Measurements from ENCODE around the gene CDH4. TPM values are rescaled to one million over a fixed set of nuclear protein-coding genes. Genes with fewer than 3 reads are reported as not detected.

Gene CDH4
- total RNA-seq, 2 experiments from 2014 or later, result not detected

DNA sequence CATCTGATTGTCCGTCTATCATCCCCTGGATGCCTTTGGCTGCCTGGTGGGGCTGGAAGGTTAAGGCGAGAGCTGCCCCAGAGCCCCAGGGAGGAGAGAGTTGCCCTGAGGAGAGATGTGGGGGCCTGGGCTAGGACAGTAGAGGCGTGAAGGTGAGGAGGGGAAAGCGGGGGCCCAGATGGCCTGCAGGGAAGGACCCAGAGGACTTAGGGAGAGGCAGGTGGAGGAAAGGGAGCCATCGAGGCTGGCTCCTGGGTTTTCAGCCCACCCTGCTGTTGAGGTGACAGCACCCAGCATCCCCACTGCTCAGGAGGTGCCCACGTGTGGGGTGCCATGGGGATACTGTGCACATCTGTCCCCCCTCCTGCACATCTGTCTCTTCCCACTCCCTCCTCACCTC is 539.9 kb downstream of the CDH4 start:
- H3K27ac ChIP-seq (ENCODE audit: low read depth, low read length, poor library complexity, severe bottlenecking), result no peak overlapping the region
- ChIA-PET POLR2A (no interaction called here), CTCF (ENCODE audit: unreplicated experiment) (no interaction called here)
- TF ChIP-seq, protein P1, sequence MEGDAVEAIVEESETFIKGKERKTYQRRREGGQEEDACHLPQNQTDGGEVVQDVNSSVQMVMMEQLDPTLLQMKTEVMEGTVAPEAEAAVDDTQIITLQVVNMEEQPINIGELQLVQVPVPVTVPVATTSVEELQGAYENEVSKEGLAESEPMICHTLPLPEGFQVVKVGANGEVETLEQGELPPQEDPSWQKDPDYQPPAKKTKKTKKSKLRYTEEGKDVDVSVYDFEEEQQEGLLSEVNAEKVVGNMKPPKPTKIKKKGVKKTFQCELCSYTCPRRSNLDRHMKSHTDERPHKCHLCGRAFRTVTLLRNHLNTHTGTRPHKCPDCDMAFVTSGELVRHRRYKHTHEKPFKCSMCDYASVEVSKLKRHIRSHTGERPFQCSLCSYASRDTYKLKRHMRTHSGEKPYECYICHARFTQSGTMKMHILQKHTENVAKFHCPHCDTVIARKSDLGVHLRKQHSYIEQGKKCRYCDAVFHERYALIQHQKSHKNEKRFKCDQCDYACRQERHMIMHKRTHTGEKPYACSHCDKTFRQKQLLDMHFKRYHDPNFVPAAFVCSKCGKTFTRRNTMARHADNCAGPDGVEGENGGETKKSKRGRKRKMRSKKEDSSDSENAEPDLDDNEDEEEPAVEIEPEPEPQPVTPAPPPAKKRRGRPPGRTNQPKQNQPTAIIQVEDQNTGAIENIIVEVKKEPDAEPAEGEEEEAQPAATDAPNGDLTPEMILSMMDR (conservative IDR thresholded peaks at IDR 0.05; ENCODE audit: low read length), result no peak
- TF ChIP-seq EZH2phosphoT487 (IDR thresholded peaks at IDR 0.05; ENCODE audit: borderline replicate concordance, low read depth, low read length), result no peak
- H3K9me3 ChIP-seq (ENCODE audit: low read length), result no peaks in the 10 kb centered on the region
- no peaks in the 10 kb centered on the region for H3K36me3 ChIP-seq (ENCODE audit: insufficient read depth, low read length)
- no peaks in the 10 kb centered on the region for H4K20me1 ChIP-seq (ENCODE audit: insufficient read depth, low read length)
- H2AFZ ChIP-seq (ENCODE audit: low read length), result no peak overlapping the region
- no peaks in the 10 kb centered on the region for H3K9me2 ChIP-seq (ENCODE audit: insufficient read depth, low read length)
- H3K79me2 ChIP-seq (ENCODE audit: insufficient read depth, low read depth, low read length), result no peaks in the 10 kb centered on the region
- H3K4me1 ChIP-seq (ENCODE audit: insufficient read depth, low read length, poor library complexity, severe bottlenecking), result peaks cover 3% of the 10 kb centered on the region
- H3K4me3 ChIP-seq (ENCODE audit: low read depth, low read length, poor library complexity, severe bottlenecking), result no peak overlapping the region
- no peak for DNase-seq (ENCODE audit: low spot score)
- intact Hi-C loops (cut with micrococcal nuclease; ENCODE audit: unreplicated experiment), result no loop called here
- no peak overlapping the region for H3K4me2 ChIP-seq (ENCODE audit: low read length)
- BruUV-seq (replicated peaks), result no TSS peak

DNA sequence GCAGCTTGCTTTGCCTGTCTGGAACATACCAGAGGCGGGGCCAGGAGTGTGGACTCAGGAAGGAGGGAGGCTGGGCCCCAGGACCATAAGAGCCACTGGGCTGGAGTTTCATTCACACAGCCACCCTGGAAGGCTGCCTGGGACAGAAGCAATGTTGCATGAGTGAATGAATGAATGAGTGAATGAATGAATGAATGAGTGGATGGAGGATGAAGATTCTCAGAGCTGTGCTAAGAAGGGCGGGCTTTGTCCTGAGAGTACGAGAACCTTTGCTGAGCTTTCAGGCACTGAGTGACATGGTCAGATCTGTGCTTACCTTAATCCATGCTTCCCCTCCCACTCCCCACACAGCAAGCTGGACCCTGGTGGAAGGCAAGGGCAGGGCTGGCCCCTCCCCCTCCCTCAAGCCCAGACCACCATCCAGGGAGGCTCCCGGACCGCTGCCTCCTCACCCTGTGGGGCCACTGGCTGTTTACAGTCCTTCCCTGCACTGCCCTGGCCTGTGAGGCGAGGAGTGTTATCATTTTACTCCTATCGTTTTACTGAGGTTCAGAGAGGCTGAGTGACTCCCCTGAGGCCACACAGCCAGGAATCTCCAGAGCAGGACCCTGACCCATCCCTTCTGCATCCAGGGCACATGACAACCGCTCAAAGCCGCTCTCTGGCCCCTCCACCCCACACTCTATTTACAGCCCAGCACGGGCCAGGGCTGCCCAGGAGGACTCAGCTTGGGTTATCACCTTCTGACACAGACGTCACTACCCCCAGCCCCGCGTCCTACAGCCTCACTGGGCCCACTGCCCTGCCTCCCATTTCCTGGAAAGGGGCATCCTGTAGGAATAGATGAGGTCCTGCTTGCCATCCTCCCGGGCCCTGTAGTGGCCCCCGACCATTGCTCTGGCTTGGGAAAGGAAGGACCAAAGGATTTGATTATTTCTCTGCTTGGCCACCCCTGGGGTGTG is 543.9 kb downstream of the CDH4 start:
- H3K4me3 ChIP-seq (ENCODE audit: low read depth, low read length, poor library complexity, severe bottlenecking), result no peak overlapping the region
- TF ChIP-seq, protein P1 (conservative IDR thresholded peaks at IDR 0.05; ENCODE audit: low read length), result no peak
- no peak for TF ChIP-seq EZH2phosphoT487 (IDR thresholded peaks at IDR 0.05; ENCODE audit: borderline replicate concordance, low read depth, low read length)
- ChIA-PET CTCF (ENCODE audit: unreplicated experiment) (no interaction called here), POLR2A (no interaction called here)
- peaks cover 5% of the 10 kb centered on the region for H3K4me1 ChIP-seq (ENCODE audit: insufficient read depth, low read length, poor library complexity, severe bottlenecking)
- no peak for DNase-seq (ENCODE audit: low spot score)
- H2AFZ ChIP-seq (ENCODE audit: low read length), result no peak overlapping the region
- no peaks in the 10 kb centered on the region for H3K79me2 ChIP-seq (ENCODE audit: insufficient read depth, low read depth, low read length)
- no peaks in the 10 kb centered on the region for H4K20me1 ChIP-seq (ENCODE audit: insufficient read depth, low read length)
- BruUV-seq (replicated peaks), result no TSS peak
- no peaks in the 10 kb centered on the region for H3K9me2 ChIP-seq (ENCODE audit: insufficient read depth, low read length)
- intact Hi-C loops (cut with micrococcal nuclease; ENCODE audit: unreplicated experiment), result no loop called here
- H3K9me3 ChIP-seq (ENCODE audit: low read length), result no peaks in the 10 kb centered on the region
- H3K4me2 ChIP-seq (ENCODE audit: low read length), result no peak overlapping the region
- no peak overlapping the region for H3K27ac ChIP-seq (ENCODE audit: low read depth, low read length, poor library complexity, severe bottlenecking)
- no peaks in the 10 kb centered on the region for H3K36me3 ChIP-seq (ENCODE audit: insufficient read depth, low read length)

DNA sequence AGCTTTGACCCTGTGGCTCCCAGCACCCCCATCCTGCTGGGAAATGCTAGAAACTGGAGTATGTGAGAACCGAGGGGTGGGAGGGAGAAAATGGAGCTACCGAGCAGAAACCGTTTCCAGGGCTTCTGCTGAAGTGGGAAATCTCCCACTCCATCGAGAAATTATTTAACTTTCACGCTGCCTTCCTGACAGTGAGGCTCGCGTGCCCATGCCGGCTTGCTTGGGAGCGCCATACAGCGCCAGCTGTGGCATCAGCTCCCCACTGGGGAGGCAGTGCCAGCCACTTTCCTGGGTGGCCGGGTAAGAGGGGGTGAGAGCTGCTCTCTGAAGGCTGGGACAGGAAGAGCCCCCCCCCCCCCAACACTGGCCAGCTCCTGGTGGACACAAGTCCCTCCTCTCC is 544.7 kb downstream of the CDH4 start:
- no peaks in the 10 kb centered on the region for H3K79me2 ChIP-seq (ENCODE audit: insufficient read depth, low read depth, low read length)
- POLR2A ChIA-PET, result no interaction called here
- H3K9me2 ChIP-seq (ENCODE audit: insufficient read depth, low read length), result no peaks in the 10 kb centered on the region
- intact Hi-C loops (cut with micrococcal nuclease; ENCODE audit: unreplicated experiment), result no loop called here
- TF ChIP-seq, protein P1 (conservative IDR thresholded peaks at IDR 0.05; ENCODE audit: low read length), result no peak
- TF ChIP-seq EZH2phosphoT487 (IDR thresholded peaks at IDR 0.05; ENCODE audit: borderline replicate concordance, low read depth, low read length), result no peak
- H3K4me2 ChIP-seq (ENCODE audit: low read length), result no peak overlapping the region
- no peaks in the 10 kb centered on the region for H4K20me1 ChIP-seq (ENCODE audit: insufficient read depth, low read length)
- no peak overlapping the region for H3K27ac ChIP-seq (ENCODE audit: low read depth, low read length, poor library complexity, severe bottlenecking)
- no peaks in the 10 kb centered on the region for H3K9me3 ChIP-seq (ENCODE audit: low read length)
- CTCF ChIA-PET (ENCODE audit: unreplicated experiment), result no interaction called here
- BruUV-seq (replicated peaks), result no TSS peak
- peaks cover 5% of the 10 kb centered on the region for H3K4me1 ChIP-seq (ENCODE audit: insufficient read depth, low read length, poor library complexity, severe bottlenecking)
- DNase-seq (ENCODE audit: low spot score), result no peak
- H3K4me3 ChIP-seq (ENCODE audit: low read depth, low read length, poor library complexity, severe bottlenecking), result no peak overlapping the region
- H2AFZ ChIP-seq (ENCODE audit: low read length), result no peak overlapping the region
- H3K36me3 ChIP-seq (ENCODE audit: insufficient read depth, low read length), result no peaks in the 10 kb centered on the region

Measured in OCI-LY7 (cell line).